Suprapubic skin (tissue), 4 donors: ENCODE data around the gene ARHGEF25. TPM values are rescaled to one million over a fixed set of nuclear protein-coding genes. Genes with fewer than 3 reads are reported as not detected.
A peak's percentile ranks its signal among the peaks of the same experiment; 100 is the strongest.
"Not testable (repeated sequence)": the region's sequence is repeated elsewhere in the genome, so short reads cannot be mapped to it uniquely, and the experiment has no call there.

Experiments used
- DNase-seq, 2 donors: peaks; one replicate each; pipeline ENCODE4 v3.0.0-alpha.2; 2019; ENCODE audit warnings: low spot score in 2 of 2
- H3K27ac ChIP-seq: fragments of 200-600 bp; sonication (generic); one replicate; pipeline ENCODE4 v1.5.1; 2019
- H3K27me3 ChIP-seq: fragments of 200-600 bp; sonication (generic); one replicate; pipeline ENCODE4 v1.5.1; 2019
- H3K36me3 ChIP-seq: fragments of 200-600 bp; sonication (generic); one replicate; pipeline ENCODE4 v1.5.1; 2019
- H3K4me1 ChIP-seq: fragments of 200-600 bp; sonication (generic); one replicate; pipeline ENCODE4 v1.5.1; 2019
- H3K4me3 ChIP-seq: fragments of 200-600 bp; sonication (generic); one replicate; pipeline ENCODE4 v1.5.1; 2019; ENCODE audit warnings: mild to moderate bottlenecking
- H3K9me3 ChIP-seq: fragments of 200-600 bp; sonication (generic); one replicate; pipeline ENCODE4 v1.5.1; 2019
- EP300 ChIP-seq: sonication (generic); formaldehyde crosslinking; IDR thresholded peaks from one replicate; pipeline ENCODE4 v1.6.1; 2017; ENCODE audit warnings: antibody characterized with exemption
- POLR2A ChIP-seq, 2 donors: fragments of 450-650 bp; IDR thresholded peaks; one replicate each; pipeline ENCODE4 v1.6.1; 2017; ENCODE audit warnings: antibody characterized with exemption in 2 of 2, mild to moderate bottlenecking in 2 of 2, moderate library complexity in 2 of 2
- POLR2AphosphoS5 ChIP-seq, 3 donors: sonication (generic); formaldehyde crosslinking; IDR thresholded peaks; one replicate each; pipeline ENCODE4 v1.6.1; 2017; ENCODE audit warnings: antibody characterized with exemption in 3 of 3
- WGBS: methylation state at CpG from one replicate; pipeline ENCODE4 v1.1.5; 2018; 5-methylcytosine and 5-hydroxymethylcytosine counted together
- total RNA-seq, 4 donors: library from RNA; depleted of rRNA; stranded (reverse); fragments of >200 nt; gene quantifications; one replicate each; pipeline ENCODE4 v1.1.0, GENCODE V29; 2016
- TF ChIP-seq, protein P1 (sequence below), 2 donors: fragments of 200-600 bp in 1 of 2; fragments of 450-650 bp in 1 of 2; sonication (generic) in 1 of 2; IDR thresholded peaks; one replicate each; pipeline ENCODE4 v1.5.1; 2016 to 2019; ENCODE audit warnings: antibody characterized with exemption in 2 of 2, mild to moderate bottlenecking in 1 of 2, moderate library complexity in 1 of 2

Gene ARHGEF25
- total RNA-seq, 4 donors from 2014 or later: 4.0 to 13.3 (median 7.9) TPM

DNA sequence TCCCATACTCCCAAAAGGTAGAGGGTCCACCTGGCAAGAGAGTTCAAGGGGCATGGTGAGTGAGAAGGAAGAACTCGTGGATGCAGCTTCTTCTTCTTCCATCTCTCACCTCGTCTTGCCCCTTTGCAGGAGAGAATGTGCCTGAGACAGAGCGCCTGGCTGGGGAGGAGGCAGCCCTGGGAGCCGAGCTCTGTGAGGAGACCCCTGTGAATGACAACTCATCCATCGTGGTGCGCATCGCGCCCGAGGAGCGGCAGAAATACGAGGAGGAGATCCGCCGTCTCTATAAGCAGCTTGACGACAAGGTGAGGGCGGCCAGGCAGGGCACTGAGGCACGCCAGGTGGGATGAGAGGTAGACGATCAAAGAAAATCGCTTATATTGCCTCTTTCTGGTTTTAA lies 41.4 kb upstream of the ARHGEF25 start:
- Histone ChIP-seq H3K36me3 (no peaks in the 10 kb centered on the region), H3K4me1 (no peaks in the 10 kb centered on the region), H3K4me3 (no peak overlapping the region), H3K27ac (no peak overlapping the region), H3K9me3 (no peaks in the 10 kb centered on the region), H3K27me3 (peaks cover 24% of the 10 kb centered on the region)
- WGBS: 90% methylated on average over 18 of the region's 18 CpGs
- TF ChIP-seq POLR2AphosphoS5 (IDR thresholded peaks at IDR 0.05) (no peak), EP300 (no peak), POLR2A (IDR thresholded peaks at IDR 0.05) (no peak)
- TF ChIP-seq, protein P1, sequence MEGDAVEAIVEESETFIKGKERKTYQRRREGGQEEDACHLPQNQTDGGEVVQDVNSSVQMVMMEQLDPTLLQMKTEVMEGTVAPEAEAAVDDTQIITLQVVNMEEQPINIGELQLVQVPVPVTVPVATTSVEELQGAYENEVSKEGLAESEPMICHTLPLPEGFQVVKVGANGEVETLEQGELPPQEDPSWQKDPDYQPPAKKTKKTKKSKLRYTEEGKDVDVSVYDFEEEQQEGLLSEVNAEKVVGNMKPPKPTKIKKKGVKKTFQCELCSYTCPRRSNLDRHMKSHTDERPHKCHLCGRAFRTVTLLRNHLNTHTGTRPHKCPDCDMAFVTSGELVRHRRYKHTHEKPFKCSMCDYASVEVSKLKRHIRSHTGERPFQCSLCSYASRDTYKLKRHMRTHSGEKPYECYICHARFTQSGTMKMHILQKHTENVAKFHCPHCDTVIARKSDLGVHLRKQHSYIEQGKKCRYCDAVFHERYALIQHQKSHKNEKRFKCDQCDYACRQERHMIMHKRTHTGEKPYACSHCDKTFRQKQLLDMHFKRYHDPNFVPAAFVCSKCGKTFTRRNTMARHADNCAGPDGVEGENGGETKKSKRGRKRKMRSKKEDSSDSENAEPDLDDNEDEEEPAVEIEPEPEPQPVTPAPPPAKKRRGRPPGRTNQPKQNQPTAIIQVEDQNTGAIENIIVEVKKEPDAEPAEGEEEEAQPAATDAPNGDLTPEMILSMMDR (IDR thresholded peaks at IDR 0.05): no peak
- DNase-seq: peak in 1 of 2 donors; percentile 72

DNA sequence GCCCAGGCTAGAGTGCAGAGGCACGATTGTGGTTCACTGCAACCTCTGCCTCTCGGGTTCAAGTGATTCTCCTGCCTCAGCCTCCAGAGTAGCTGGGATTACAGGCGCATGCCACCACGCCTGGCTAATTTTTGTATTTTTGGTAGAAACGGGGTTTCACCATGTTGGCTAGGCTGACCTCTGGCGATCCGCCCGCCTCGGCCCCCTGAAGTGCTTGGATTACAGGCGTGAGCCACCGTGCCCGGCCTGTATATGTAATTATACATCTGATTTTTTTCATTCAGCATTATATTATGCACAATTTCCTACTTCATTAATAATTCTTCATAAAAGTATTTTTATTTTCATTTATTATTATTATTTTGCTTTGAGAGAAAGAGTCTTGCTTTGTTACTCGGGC lies 40.8 kb upstream of the ARHGEF25 start:
- WGBS: 77% methylated on average over 13 of the region's 13 CpGs
- H3K4me1 ChIP-seq, H3K9me3 ChIP-seq, H3K36me3 ChIP-seq, H3K4me3 ChIP-seq, H3K27ac ChIP-seq: not testable (repeated sequence)
- peak in 1 of 2 donors; percentile 48 for DNase-seq
- peaks cover 23% of the 10 kb centered on the region for H3K27me3 ChIP-seq

DNA sequence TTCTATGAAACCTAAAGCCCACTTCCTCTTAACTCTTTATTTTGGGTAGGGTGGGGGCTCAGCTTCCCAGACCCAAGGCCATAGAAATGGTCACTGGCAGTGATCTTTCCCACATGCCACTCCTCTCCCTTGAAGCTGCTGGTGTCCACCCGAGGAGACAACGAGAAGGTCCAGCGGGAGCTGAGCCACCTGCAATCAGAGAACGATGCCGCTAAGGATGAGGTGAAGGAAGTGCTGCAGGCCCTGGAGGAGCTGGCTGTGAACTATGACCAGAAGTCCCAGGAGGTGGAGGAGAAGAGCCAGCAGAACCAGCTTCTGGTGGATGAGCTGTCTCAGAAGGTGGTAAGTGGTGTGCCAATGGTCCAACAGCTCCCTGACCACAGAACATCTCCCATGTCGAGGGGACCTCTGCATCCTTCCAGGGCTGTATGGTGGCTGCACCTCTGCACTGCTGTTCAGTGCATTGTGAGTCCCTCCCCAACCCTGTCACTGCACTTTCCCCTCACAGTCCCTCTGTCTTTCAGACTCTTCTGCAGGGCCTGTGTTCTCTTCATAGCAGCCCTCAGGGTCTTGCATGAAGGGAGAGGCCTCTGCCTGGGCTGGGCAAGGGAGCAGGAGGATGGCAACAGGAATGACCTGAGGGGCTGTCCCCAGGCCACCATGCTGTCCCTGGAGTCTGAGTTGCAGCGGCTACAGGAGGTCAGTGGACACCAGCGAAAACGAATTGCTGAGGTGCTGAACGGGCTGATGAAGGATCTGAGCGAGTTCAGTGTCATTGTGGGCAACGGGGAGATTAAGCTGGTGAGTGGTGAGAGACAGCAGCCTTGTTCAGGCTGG lies 39.1 kb upstream of the ARHGEF25 start:
- WGBS: 88% methylated on average over 11 of the region's 12 CpGs
- no peaks in the 10 kb centered on the region for H3K4me1 ChIP-seq
- TF ChIP-seq POLR2AphosphoS5 (IDR thresholded peaks at IDR 0.05): no peak
- no peak for TF ChIP-seq POLR2A (IDR thresholded peaks at IDR 0.05)
- TF ChIP-seq, protein P1 (IDR thresholded peaks at IDR 0.05): no peak
- no peak overlapping the region for H3K27ac ChIP-seq
- H3K4me3 ChIP-seq: no peak overlapping the region
- H3K36me3 ChIP-seq: no peaks in the 10 kb centered on the region
- H3K9me3 ChIP-seq: no peaks in the 10 kb centered on the region
- H3K27me3 ChIP-seq: peaks cover 16% of the 10 kb centered on the region
- peak in 1 of 2 donors; percentile 49 for DNase-seq

DNA sequence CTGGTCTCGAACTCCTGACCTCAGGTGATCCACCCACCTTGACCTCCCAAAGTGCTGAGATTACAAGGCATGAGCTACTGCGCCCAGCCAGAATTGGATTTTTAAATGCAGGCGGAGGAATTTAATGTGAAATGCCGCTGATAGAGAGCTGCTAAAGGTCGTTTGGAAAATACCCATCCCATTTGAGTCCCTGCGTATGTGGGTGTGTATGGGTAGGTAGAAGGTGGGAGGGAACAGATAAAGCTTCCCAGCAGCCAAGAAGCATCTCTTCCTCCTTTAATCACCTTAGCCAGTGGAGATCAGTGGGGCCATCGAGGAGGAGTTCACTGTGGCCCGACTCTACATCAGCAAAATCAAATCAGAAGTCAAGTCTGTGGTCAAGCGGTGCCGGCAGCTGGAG lies 36.4 kb upstream of the ARHGEF25 start:
- TF ChIP-seq POLR2A (IDR thresholded peaks at IDR 0.05) (no peak), EP300 (no peak), POLR2AphosphoS5 (IDR thresholded peaks at IDR 0.05) (no peak)
- TF ChIP-seq, protein P1 (IDR thresholded peaks at IDR 0.05): no peak

DNA sequence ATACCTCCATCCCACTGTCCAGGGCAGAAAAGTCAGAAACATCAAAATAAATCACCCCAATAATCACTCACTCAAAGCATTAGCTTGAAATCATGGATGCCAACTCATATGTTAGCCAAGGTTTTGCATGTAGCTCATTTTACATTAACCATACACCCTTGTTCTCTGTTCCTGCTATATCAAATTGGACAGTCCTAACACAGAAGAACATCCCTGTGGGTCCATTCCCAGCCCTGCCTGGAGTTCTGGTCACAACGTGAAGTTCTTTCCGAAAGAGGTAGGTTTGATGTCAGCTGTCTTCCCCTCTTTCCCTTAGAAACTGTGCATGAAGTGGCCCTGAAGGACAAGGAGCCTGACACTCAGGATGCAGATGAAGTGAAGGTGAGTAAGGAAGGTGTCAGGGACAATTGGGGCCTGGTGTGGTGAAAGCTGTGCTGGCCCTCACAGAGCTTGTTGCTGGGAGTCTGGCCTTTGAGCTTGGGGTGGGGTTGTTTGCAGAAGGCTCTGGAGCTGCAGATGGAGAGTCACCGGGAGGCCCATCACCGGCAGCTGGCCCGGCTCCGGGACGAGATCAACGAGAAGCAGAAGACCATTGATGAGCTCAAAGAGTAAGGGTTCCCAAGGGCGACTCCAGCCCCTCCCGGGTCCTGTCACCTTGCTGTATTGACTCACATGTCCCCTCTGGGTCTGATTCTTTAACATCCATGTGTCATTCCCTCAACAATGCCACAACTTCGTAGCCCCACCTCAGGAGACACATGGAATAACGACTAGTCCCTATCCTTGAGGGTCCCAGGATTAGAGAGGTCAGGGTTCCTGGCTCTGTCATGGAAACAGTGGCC lies 35.2 kb upstream of the ARHGEF25 start:
- TF ChIP-seq EP300 (no peak), POLR2A (IDR thresholded peaks at IDR 0.05) (no peak), POLR2AphosphoS5 (IDR thresholded peaks at IDR 0.05) (no peak)
- TF ChIP-seq, protein P1 (IDR thresholded peaks at IDR 0.05): no peak
- Histone ChIP-seq H3K36me3 (no peaks in the 10 kb centered on the region), H3K4me3 (no peak overlapping the region), H3K27me3 (no peaks in the 10 kb centered on the region), H3K27ac (no peak overlapping the region), H3K4me1 (no peaks in the 10 kb centered on the region), H3K9me3 (no peaks in the 10 kb centered on the region)
- no peak for DNase-seq
- WGBS: 89% methylated on average over 5 of the region's 12 CpGs

More for the DNA sequence above, 36.4 kb upstream of the ARHGEF25 start:
- Histone ChIP-seq H3K9me3 (no peaks in the 10 kb centered on the region), H3K27ac (no peak overlapping the region), H3K27me3 (peaks cover 2% of the 10 kb centered on the region), H3K4me3 (no peak overlapping the region), H3K4me1 (no peaks in the 10 kb centered on the region), H3K36me3 (no peaks in the 10 kb centered on the region)
- WGBS: 93% methylated on average over 10 of the region's 10 CpGs
- DNase-seq: no peak
